Nephron (organoid): ENCODE data around the gene RPTOR.

Experiments
- H3K27ac Mint-ChIP-seq, 3 experiments: 2 replicates each; pipeline ENCODE4 v1.8.0; 2020; ENCODE audit warnings: mixed read lengths in 3 of 3, mild to moderate bottlenecking in 2 of 3, moderate library complexity in 1 of 3
- H3K27me3 Mint-ChIP-seq: 2 replicates; pipeline ENCODE4 v1.8.0; 2021; ENCODE audit warnings: low read depth, mild to moderate bottlenecking, moderate library complexity, mixed read lengths
- H3K36me3 Mint-ChIP-seq: 2 replicates; pipeline ENCODE4 v1.8.0; 2020; ENCODE audit warnings: low read depth, mixed read lengths
- H3K4me1 Mint-ChIP-seq: 2 replicates; pipeline ENCODE4 v1.8.0; 2020; ENCODE audit warnings: mixed read lengths
- H3K4me3 Mint-ChIP-seq, 3 experiments: 2 replicates each; pipeline ENCODE4 v1.8.0; 2020; ENCODE audit warnings: mild to moderate bottlenecking in 3 of 3, mixed read lengths in 3 of 3, moderate library complexity in 2 of 3
- H3K9me3 Mint-ChIP-seq: 2 replicates; pipeline ENCODE4 v1.8.0; 2020; ENCODE audit warnings: mixed read lengths
- CTCF ChIP-seq, 3 experiments: fragments of 200-600 bp; sonication (generic); IDR thresholded peaks; one replicate each; pipeline ENCODE4 v1.5.0; 2021; ENCODE audit warnings: antibody characterized with exemption in 3 of 3; ENCODE audit not compliant: unreplicated experiment in 3 of 3

Gene RPTOR

GRCh38 chr17:80754846-80755245, 210.2 kb downstream of the RPTOR start:
- Mint-ChIP-seq H3K27ac (peak overlapping the region in 1 of 3 experiments; percentile 75), H3K36me3 (peaks cover 32% of the 10 kb centered on the region), H3K4me3 (no peak overlapping the region), H3K4me1 (peaks cover 43% of the 10 kb centered on the region), H3K9me3 (no peaks in the 10 kb centered on the region), H3K27me3 (peaks cover 7% of the 10 kb centered on the region)
- TF ChIP-seq CTCF (IDR thresholded peaks at IDR 0.05; ENCODE audit: unreplicated experiment in 3 of 3) = no peak

- Mint-ChIP-seq H3K27me3 (peaks cover 7% of the 10 kb centered on the region), H3K27ac (no peak overlapping the region), H3K9me3 (no peaks in the 10 kb centered on the region), H3K4me3 (no peak overlapping the region), H3K36me3 (peaks cover 32% of the 10 kb centered on the region), H3K4me1 (peaks cover 43% of the 10 kb centered on the region)
- TF ChIP-seq CTCF (IDR thresholded peaks at IDR 0.05; ENCODE audit: unreplicated experiment in 3 of 3) = peak in 2 of 3 experiments; percentile 8 to 10
Observed at GRCh38 chr17:80755650-80756405, 211.2 kb downstream of the RPTOR start.

- peaks cover 3% of the 10 kb centered on the region for H3K27me3 Mint-ChIP-seq
- no peaks in the 10 kb centered on the region for H3K9me3 Mint-ChIP-seq
- peaks cover 32% of the 10 kb centered on the region for H3K36me3 Mint-ChIP-seq
- H3K4me3 Mint-ChIP-seq = no peak overlapping the region
- H3K4me1 Mint-ChIP-seq = peaks cover 30% of the 10 kb centered on the region
- peak overlapping the region in 2 of 3 experiments; percentile 50 to 58 for H3K27ac Mint-ChIP-seq
- no peak for TF ChIP-seq CTCF (IDR thresholded peaks at IDR 0.05; ENCODE audit: unreplicated experiment in 3 of 3)
Observed at GRCh38 chr17:80758481-80759376, 214.1 kb downstream of the RPTOR start.

GRCh38 chr17:80759377-80759673, 214.7 kb downstream of the RPTOR start:
- H3K27me3 Mint-ChIP-seq = peaks cover 3% of the 10 kb centered on the region
- no peak overlapping the region for H3K4me3 Mint-ChIP-seq
- peak overlapping the region in 2 of 3 experiments; percentile 50 to 58 for H3K27ac Mint-ChIP-seq
- no peaks in the 10 kb centered on the region for H3K9me3 Mint-ChIP-seq
- peaks cover 24% of the 10 kb centered on the region for H3K4me1 Mint-ChIP-seq
- TF ChIP-seq CTCF (IDR thresholded peaks at IDR 0.05; ENCODE audit: unreplicated experiment in 3 of 3) = no peak
- peaks cover 26% of the 10 kb centered on the region for H3K36me3 Mint-ChIP-seq

- Mint-ChIP-seq H3K4me3 (no peak overlapping the region), H3K4me1 (peaks cover 18% of the 10 kb centered on the region), H3K36me3 (peaks cover 22% of the 10 kb centered on the region), H3K9me3 (no peaks in the 10 kb centered on the region), H3K27ac (no peak overlapping the region), H3K27me3 (peaks cover 3% of the 10 kb centered on the region)
- no peak for TF ChIP-seq CTCF (IDR thresholded peaks at IDR 0.05; ENCODE audit: unreplicated experiment in 3 of 3)
Observed at GRCh38 chr17:80760511-80760911, 215.9 kb downstream of the RPTOR start.
